Measurements from ENCODE around the gene CPHXL.
A peak's percentile ranks its signal among the peaks of the same experiment; 100 is the strongest.

CPHXL gene

GRCh38 chr16:75726390-75726789 is at the start of gene CPHXL:
Gene CPHXL (minus strand): TSS chr16:75726490. CDS start chr16:75726442, 48 bp downstream.
- no peak for DNase-seq

- DNase-seq, result no peak
Measured at GRCh38 chr16:75774197-75774596, 47.9 kb upstream of the CPHXL start.

GRCh38 chr16:75770051-75770450 is 43.8 kb upstream of the CPHXL start:
- DNase-seq, result no peak

- DNase-seq, result peak; percentile 67
Measured at GRCh38 chr16:75764154-75764768, 38.0 kb upstream of the CPHXL start.

GRCh38 chr16:75763204-75763603 is 36.9 kb upstream of the CPHXL start:
- no peak for DNase-seq

GRCh38 chr16:75762746-75763145 is 36.5 kb upstream of the CPHXL start:
- DNase-seq, result no peak

GRCh38 chr16:75761108-75761507 is 34.8 kb upstream of the CPHXL start:
- no peak for DNase-seq

- no peak for DNase-seq
Measured at GRCh38 chr16:75760018-75760519, 33.8 kb upstream of the CPHXL start.

- DNase-seq, result peak; percentile 68
Measured at GRCh38 chr16:75758215-75758614, 31.9 kb upstream of the CPHXL start.

GRCh38 chr16:75754141-75754540 is 27.9 kb upstream of the CPHXL start:
- no peak for DNase-seq

GRCh38 chr16:75750528-75750927 is 24.2 kb upstream of the CPHXL start:
- DNase-seq, result peak; percentile 46

- DNase-seq, result no peak
Measured at GRCh38 chr16:75746359-75746758, 20.1 kb upstream of the CPHXL start.

- DNase-seq, result no peak
Measured at GRCh38 chr16:75745823-75746222, 19.5 kb upstream of the CPHXL start.

GRCh38 chr16:75745242-75745641 is 19.0 kb upstream of the CPHXL start:
- DNase-seq, result no peak

- DNase-seq, result no peak
Measured at GRCh38 chr16:75742424-75743047, 16.2 kb upstream of the CPHXL start.

GRCh38 chr16:75733305-75734211 is 7.3 kb upstream of the CPHXL start:
- DNase-seq, result peak; percentile 79

- DNase-seq, result no peak
Measured at GRCh38 chr16:75732871-75733270, 6.6 kb upstream of the CPHXL start.

- no peak for DNase-seq
Measured at GRCh38 chr16:75727221-75727620, 931 bp upstream of the CPHXL start.

- DNase-seq, result no peak
Measured at GRCh38 chr16:75718452-75718851, 7.8 kb downstream of the CPHXL start.

GRCh38 chr16:75714661-75715060 is 11.6 kb downstream of the CPHXL start:
- no peak for DNase-seq

GRCh38 chr16:75710344-75710743 is 15.9 kb downstream of the CPHXL start:
- no peak for DNase-seq

- DNase-seq, result no peak
Measured at GRCh38 chr16:75703306-75703705, 23.0 kb downstream of the CPHXL start.

GRCh38 chr16:75702242-75702641 is 24.0 kb downstream of the CPHXL start:
- DNase-seq, result no peak

- no peak for DNase-seq
Measured at GRCh38 chr16:75701361-75701760, 24.9 kb downstream of the CPHXL start, which contains the start of gene DUXB. Gene DUXB (minus strand): TSS chr16:75701461. CDS start chr16:75701418, 43 bp downstream.

Data from kidney glomerular epithelial cell (primary cell).